Measurements from ENCODE around the gene LARP4B. TPM values are rescaled to one million over a fixed set of nuclear protein-coding genes. Genes with fewer than 3 reads are reported as not detected.

The LARP4B gene
- total and polyA plus RNA-seq, 2 of the 13 experiments (the other 11 are each of a cell fraction or from before 2014, with no cell fraction given), result 19.5 to 30.2 TPM

DNA sequence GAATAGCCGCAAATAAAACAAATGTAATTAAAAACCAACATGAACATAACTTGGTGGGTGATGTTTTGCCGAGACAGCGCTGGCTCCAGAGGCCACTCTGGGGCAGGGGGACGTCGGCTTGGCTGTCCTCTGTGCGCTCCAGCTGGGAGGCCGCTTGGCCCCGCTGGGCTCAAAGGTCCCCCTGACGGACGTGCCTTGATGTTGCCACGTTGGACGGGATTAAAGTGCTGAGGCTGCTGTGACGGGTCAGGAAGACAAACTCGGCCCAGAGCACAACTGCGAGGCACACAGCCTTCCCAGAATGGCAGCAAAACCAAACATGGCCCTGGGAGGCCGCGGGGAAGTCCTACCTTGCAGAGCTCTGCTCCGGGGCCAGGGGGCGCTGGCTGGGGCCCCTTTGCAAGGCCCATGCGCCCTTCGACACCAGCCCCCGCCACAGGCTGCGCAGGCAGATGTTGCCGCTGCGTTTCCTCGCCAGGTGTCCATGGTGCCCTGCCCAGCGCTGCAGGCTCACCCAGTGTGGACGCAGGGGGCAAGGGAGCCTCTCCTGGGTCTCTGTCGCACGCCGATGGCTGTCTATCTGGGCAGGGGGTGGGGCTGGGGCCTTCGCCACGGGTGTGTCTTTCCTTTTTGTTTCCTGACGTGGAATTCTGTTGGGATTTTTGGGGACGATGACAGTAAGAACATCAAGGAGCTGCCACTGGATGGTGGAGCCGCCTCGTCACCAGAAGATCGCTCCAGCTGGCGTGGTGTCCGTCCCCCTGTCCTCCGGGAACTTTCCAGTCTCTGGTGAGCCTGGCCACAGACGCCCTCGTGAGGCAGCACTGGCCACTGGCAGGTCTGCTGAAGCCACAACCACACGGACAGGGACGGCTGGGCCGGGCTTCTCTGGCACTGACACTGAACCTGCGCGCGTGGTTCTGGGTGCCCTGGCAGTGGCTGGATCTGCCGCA lies 142.4 kb downstream of the LARP4B start (continued):
- TF ChIP-seq, protein P1, sequence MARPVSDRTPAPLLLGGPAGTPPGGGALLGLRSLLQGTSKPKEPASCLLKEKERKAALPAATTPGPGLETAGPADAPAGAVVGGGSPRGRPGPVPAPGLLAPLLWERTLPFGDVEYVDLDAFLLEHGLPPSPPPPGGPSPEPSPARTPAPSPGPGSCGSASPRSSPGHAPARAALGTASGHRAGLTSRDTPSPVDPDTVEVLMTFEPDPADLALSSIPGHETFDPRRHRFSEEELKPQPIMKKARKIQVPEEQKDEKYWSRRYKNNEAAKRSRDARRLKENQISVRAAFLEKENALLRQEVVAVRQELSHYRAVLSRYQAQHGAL (CRISPR knock-in tag; IDR thresholded peaks at IDR 0.05; ENCODE audit: not compliant biosample characterization), result no peak
- TF ChIP-seq KDM5A (IDR thresholded peaks at IDR 0.05; ENCODE audit: borderline replicate concordance, low read length), result no peak
- TF ChIP-seq KAT8 (CRISPR knock-in tag; IDR thresholded peaks at IDR 0.05), result 0 out of 2 replicates have a peak, but pooled peaks have one; percentile 29
- TF ChIP-seq CHD4 (IDR thresholded peaks at IDR 0.05; ENCODE audit: borderline replicate concordance, low read length), result no peak
- no peak for TF ChIP-seq ZC3H4 (CRISPR knock-in tag; IDR thresholded peaks at IDR 0.05; ENCODE audit: borderline replicate concordance)
- 0 out of 2 replicates have a peak, but pooled peaks have one; percentile 10 for TF ChIP-seq HIVEP1 (CRISPR knock-in tag; IDR thresholded peaks at IDR 0.05)
- TF ChIP-seq ZFP1 (CRISPR knock-in tag; IDR thresholded peaks at IDR 0.05), result no peak
- no peak for TF ChIP-seq ZNF138 (CRISPR knock-in tag; IDR thresholded peaks at IDR 0.05; ENCODE audit: low read depth)
- no peak for TF ChIP-seq RBM22 (optimal IDR thresholded peaks at IDR 0.05; ENCODE audit: low read length)
- no peak for TF ChIP-seq ZNF468 (CRISPR knock-in tag; IDR thresholded peaks at IDR 0.05)
- TF ChIP-seq ZNF83 (CRISPR knock-in tag; IDR thresholded peaks at IDR 0.05; ENCODE audit: borderline replicate concordance), result no peak
- TF ChIP-seq, protein P2, sequence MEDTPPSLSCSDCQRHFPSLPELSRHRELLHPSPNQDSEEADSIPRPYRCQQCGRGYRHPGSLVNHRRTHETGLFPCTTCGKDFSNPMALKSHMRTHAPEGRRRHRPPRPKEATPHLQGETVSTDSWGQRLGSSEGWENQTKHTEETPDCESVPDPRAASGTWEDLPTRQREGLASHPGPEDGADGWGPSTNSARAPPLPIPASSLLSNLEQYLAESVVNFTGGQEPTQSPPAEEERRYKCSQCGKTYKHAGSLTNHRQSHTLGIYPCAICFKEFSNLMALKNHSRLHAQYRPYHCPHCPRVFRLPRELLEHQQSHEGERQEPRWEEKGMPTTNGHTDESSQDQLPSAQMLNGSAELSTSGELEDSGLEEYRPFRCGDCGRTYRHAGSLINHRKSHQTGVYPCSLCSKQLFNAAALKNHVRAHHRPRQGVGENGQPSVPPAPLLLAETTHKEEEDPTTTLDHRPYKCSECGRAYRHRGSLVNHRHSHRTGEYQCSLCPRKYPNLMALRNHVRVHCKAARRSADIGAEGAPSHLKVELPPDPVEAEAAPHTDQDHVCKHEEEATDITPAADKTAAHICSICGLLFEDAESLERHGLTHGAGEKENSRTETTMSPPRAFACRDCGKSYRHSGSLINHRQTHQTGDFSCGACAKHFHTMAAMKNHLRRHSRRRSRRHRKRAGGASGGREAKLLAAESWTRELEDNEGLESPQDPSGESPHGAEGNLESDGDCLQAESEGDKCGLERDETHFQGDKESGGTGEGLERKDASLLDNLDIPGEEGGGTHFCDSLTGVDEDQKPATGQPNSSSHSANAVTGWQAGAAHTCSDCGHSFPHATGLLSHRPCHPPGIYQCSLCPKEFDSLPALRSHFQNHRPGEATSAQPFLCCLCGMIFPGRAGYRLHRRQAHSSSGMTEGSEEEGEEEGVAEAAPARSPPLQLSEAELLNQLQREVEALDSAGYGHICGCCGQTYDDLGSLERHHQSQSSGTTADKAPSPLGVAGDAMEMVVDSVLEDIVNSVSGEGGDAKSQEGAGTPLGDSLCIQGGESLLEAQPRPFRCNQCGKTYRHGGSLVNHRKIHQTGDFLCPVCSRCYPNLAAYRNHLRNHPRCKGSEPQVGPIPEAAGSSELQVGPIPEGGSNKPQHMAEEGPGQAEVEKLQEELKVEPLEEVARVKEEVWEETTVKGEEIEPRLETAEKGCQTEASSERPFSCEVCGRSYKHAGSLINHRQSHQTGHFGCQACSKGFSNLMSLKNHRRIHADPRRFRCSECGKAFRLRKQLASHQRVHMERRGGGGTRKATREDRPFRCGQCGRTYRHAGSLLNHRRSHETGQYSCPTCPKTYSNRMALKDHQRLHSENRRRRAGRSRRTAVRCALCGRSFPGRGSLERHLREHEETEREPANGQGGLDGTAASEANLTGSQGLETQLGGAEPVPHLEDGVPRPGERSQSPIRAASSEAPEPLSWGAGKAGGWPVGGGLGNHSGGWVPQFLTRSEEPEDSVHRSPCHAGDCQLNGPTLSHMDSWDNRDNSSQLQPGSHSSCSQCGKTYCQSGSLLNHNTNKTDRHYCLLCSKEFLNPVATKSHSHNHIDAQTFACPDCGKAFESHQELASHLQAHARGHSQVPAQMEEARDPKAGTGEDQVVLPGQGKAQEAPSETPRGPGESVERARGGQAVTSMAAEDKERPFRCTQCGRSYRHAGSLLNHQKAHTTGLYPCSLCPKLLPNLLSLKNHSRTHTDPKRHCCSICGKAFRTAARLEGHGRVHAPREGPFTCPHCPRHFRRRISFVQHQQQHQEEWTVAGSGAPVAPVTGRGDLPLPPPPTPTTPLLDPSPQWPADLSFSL (CRISPR knock-in tag; IDR thresholded peaks at IDR 0.05), result no peak; the same call in 1 of the 2 replicates
- TF ChIP-seq ZNF782 (CRISPR knock-in tag; IDR thresholded peaks at IDR 0.05; ENCODE audit: borderline replicate concordance), result no peak
- no peak for TF ChIP-seq ZNF20 (CRISPR knock-in tag; IDR thresholded peaks at IDR 0.05)
- TF ChIP-seq IKZF1 (IDR thresholded peaks at IDR 0.05), result no peak
- TF ChIP-seq, protein P3, sequence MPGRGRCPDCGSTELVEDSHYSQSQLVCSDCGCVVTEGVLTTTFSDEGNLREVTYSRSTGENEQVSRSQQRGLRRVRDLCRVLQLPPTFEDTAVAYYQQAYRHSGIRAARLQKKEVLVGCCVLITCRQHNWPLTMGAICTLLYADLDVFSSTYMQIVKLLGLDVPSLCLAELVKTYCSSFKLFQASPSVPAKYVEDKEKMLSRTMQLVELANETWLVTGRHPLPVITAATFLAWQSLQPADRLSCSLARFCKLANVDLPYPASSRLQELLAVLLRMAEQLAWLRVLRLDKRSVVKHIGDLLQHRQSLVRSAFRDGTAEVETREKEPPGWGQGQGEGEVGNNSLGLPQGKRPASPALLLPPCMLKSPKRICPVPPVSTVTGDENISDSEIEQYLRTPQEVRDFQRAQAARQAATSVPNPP (CRISPR knock-in tag; IDR thresholded peaks at IDR 0.05), result no peak
- TF ChIP-seq, protein P4, sequence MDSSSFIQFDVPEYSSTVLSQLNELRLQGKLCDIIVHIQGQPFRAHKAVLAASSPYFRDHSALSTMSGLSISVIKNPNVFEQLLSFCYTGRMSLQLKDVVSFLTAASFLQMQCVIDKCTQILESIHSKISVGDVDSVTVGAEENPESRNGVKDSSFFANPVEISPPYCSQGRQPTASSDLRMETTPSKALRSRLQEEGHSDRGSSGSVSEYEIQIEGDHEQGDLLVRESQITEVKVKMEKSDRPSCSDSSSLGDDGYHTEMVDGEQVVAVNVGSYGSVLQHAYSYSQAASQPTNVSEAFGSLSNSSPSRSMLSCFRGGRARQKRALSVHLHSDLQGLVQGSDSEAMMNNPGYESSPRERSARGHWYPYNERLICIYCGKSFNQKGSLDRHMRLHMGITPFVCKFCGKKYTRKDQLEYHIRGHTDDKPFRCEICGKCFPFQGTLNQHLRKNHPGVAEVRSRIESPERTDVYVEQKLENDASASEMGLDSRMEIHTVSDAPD (CRISPR knock-in tag; IDR thresholded peaks at IDR 0.05), result 0 out of 2 replicates have a peak, but pooled peaks have one; percentile 25
- TF ChIP-seq ZNF773 (CRISPR knock-in tag; IDR thresholded peaks at IDR 0.05; ENCODE audit: borderline replicate concordance), result no peak
- TF ChIP-seq ZNF777 (CRISPR knock-in tag; IDR thresholded peaks at IDR 0.05), result peak; percentile 95
- TF ChIP-seq GTF3A (CRISPR knock-in tag; conservative IDR thresholded peaks at IDR 0.05), result no peak
